HepG2 (cell line): ENCODE measurements around the gene GLB1L. TPM values are rescaled to one million over a fixed set of nuclear protein-coding genes. Genes with fewer than 3 reads are reported as not detected.

Source experiments
- ATF1 ChIP-seq: IDR thresholded peaks from 2 replicates; pipeline ENCODE4 v1.6.1; 2016; ENCODE audit warnings: mild to moderate bottlenecking, control low read depth
- CEBPB ChIP-seq: IDR thresholded peaks from 2 replicates; pipeline ENCODE4 v1.6.1; 2011; ENCODE audit warnings: low read depth, low read length, improper control_type of control experiment, borderline replicate concordance
- CENPX ChIP-seq: sonication (generic); formaldehyde crosslinking; IDR thresholded peaks from 2 replicates; pipeline ENCODE4 v1.9.0; 2021; ENCODE audit warnings: mild to moderate bottlenecking, missing genetic modification reagents, moderate library complexity
- EHMT2 ChIP-seq: fragments of 200-600 bp; sonication (generic); IDR thresholded peaks from 2 replicates; pipeline ENCODE4 v1.7.0; 2017; ENCODE audit warnings: antibody characterized with exemption, low read depth, low read length, borderline replicate concordance
- EZH2 ChIP-seq: conservative IDR thresholded peaks from 2 replicates; pipeline ENCODE4 v1.6.1; 2012; ENCODE audit warnings: mild to moderate bottlenecking, low read depth, low read length, moderate library complexity
- GLI4 ChIP-seq: sonication (generic); formaldehyde crosslinking; IDR thresholded peaks from 2 replicates; pipeline ENCODE4 v1.5.1; 2020; ENCODE audit warnings: missing genetic modification reagents, mild to moderate bottlenecking, moderate library complexity, borderline replicate concordance
- MYC ChIP-seq: sonication (generic); formaldehyde crosslinking; IDR thresholded peaks from 2 replicates; pipeline ENCODE4 v1.9.0; 2021; ENCODE audit warnings: missing genetic modification reagents, borderline replicate concordance
- NFKBIZ ChIP-seq: IDR thresholded peaks from 2 replicates; pipeline ENCODE4 v1.6.1; 2018; ENCODE audit warnings: missing genetic modification reagents, missing compliant biosample characterization
- NFYB ChIP-seq: sonication (generic); formaldehyde crosslinking; IDR thresholded peaks from 2 replicates; pipeline ENCODE4 v1.4.0; 2020; ENCODE audit warnings: missing genetic modification reagents
- PHF21A ChIP-seq: sonication (generic); formaldehyde crosslinking; IDR thresholded peaks from 2 replicates; pipeline ENCODE4 v1.5.0; 2020; ENCODE audit warnings: mild to moderate bottlenecking, missing genetic modification reagents
- RAD51 ChIP-seq: fragments of 450-650 bp; IDR thresholded peaks from 2 replicates; pipeline ENCODE4 v1.6.1; 2016; ENCODE audit warnings: borderline replicate concordance
- SOX5 ChIP-seq: IDR thresholded peaks from 2 replicates; pipeline ENCODE4 v1.6.1; 2016; ENCODE audit warnings: borderline replicate concordance
- SYNCRIP ChIP-seq: fragments of 200-400 bp; formaldehyde crosslinking; IDR thresholded peaks from 2 replicates; pipeline ENCODE4 v1.6.1; 2018; ENCODE audit warnings: mild to moderate bottlenecking, low read depth, low read length; ENCODE audit not compliant: insufficient read depth
- ZEB1 ChIP-seq: IDR thresholded peaks from 2 replicates; pipeline ENCODE4 v1.6.1; 2012; ENCODE audit warnings: mild to moderate bottlenecking, low read depth, inconsistent platforms; ENCODE audit not compliant: insufficient replicate concordance
- ZNF256 ChIP-seq: sonication (generic); formaldehyde crosslinking; conservative IDR thresholded peaks from 2 replicates; pipeline ENCODE4 v1.4.0; 2020; ENCODE audit warnings: missing genetic modification reagents
- ZNF292 ChIP-seq: sonication (generic); formaldehyde crosslinking; IDR thresholded peaks from 2 replicates; pipeline ENCODE4 v1.8.1; 2022; ENCODE audit warnings: mild to moderate bottlenecking, low read depth, missing genetic modification reagents, borderline replicate concordance
- ZNF383 ChIP-seq: sonication (generic); formaldehyde crosslinking; IDR thresholded peaks from 2 replicates; pipeline ENCODE4 v1.4.0; 2020; ENCODE audit warnings: missing genetic modification reagents, mild to moderate bottlenecking, borderline replicate concordance
- ZNF607 ChIP-seq: sonication (generic); formaldehyde crosslinking; IDR thresholded peaks from 2 replicates; pipeline ENCODE4 v1.5.1; 2020; ENCODE audit warnings: missing genetic modification reagents, mild to moderate bottlenecking, borderline replicate concordance
- ZNF614 ChIP-seq: IDR thresholded peaks from 2 replicates; pipeline ENCODE4 v1.6.1; 2018; ENCODE audit warnings: missing biosample characterization, missing genetic modification reagents, inconsistent platforms, borderline replicate concordance
- ZNF644 ChIP-seq: IDR thresholded peaks from 2 replicates; pipeline ENCODE4 v1.6.1; 2016; ENCODE audit warnings: low read depth
- ZNF713 ChIP-seq: sonication (generic); formaldehyde crosslinking; IDR thresholded peaks from 2 replicates; pipeline ENCODE4 v1.4.0; 2020; ENCODE audit warnings: mild to moderate bottlenecking, missing genetic modification reagents
- ZNF850 ChIP-seq: sonication (generic); formaldehyde crosslinking; conservative IDR thresholded peaks from 2 replicates; pipeline ENCODE4 v1.9.0; 2021; ENCODE audit warnings: mild to moderate bottlenecking, missing genetic modification reagents
- ZNF891 ChIP-seq: sonication (generic); formaldehyde crosslinking; IDR thresholded peaks from 2 replicates; pipeline ENCODE4 v1.5.0; 2020; ENCODE audit warnings: mild to moderate bottlenecking, missing genetic modification reagents
- polyA plus RNA-seq, 8 experiments: library from polyadenylated mRNA; depleted of rRNA in 3 of 8; stranded (reverse) in 7 of 8; unstranded in 1 of 8; fragments of >200 nt; fragmentation: Illumina TruSeq in 4 of 8; extraction: Trizol in 4 of 8; gene quantifications; 2 replicates each; pipeline versions ENCODE4 v1.2.1 to v1.2.3, GENCODE V29; 2011 to 2016; ENCODE audit warnings: low read depth in 4 of 8, missing spikeins in 1 of 8, mixed read lengths in 1 of 8; ENCODE audit not compliant: insufficient read depth in 1 of 8
- total RNA-seq, 5 experiments: library from RNA; depleted of rRNA; stranded (reverse); fragments of >200 nt; fragmentation: Illumina TruSeq; extraction: Trizol; gene quantifications; 2 replicates each; pipeline ENCODE4 v1.2.3, GENCODE V29; 2016; ENCODE audit warnings: low read depth in 1 of 5
- TF ChIP-seq, protein P1 (sequence below): sonication (generic); formaldehyde crosslinking; IDR thresholded peaks from 2 replicates; pipeline ENCODE4 v1.8.0; 2022; ENCODE audit warnings: mild to moderate bottlenecking, missing genetic modification reagents; ENCODE audit not compliant: insufficient replicate concordance
- TF ChIP-seq, protein P2 (sequence below): sonication (generic); formaldehyde crosslinking; IDR thresholded peaks from 2 replicates; pipeline ENCODE4 v1.8.0; 2022; ENCODE audit warnings: missing genetic modification reagents, mild to moderate bottlenecking, moderate library complexity, borderline replicate concordance
- TF ChIP-seq, protein P3 (sequence below): sonication (generic); formaldehyde crosslinking; IDR thresholded peaks from 2 replicates; pipeline ENCODE4 v1.5.0; 2020; ENCODE audit warnings: missing genetic modification reagents
- TF ChIP-seq, protein P4 (sequence below): sonication (generic); formaldehyde crosslinking; IDR thresholded peaks from 2 replicates; pipeline ENCODE4 v1.8.0; 2022; ENCODE audit warnings: mild to moderate bottlenecking, missing genetic modification reagents, moderate library complexity

GLB1L gene
- total and polyA plus RNA-seq, 2 of the 13 experiments (the other 11 are each of a cell fraction or from before 2014, with no cell fraction given), result 6.8 to 7.3 TPM

DNA sequence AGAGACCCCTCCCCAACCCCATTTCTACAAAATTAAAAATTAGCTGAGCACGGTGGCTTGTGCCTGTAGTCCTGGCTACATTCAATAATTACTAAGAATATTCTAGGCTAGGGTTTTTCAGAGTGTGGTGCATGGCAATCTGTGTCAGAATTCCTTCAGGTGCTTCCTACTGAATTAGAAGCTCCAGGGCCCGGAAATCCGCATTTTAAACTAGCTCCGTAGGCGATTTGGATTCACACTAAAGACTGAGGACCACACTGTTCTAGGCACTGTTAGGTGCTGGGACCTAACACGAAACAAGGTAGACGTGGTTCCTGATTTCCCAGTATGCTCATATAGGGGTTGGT is 39.3 kb downstream of the GLB1L start (continued):
- TF ChIP-seq, protein P1, sequence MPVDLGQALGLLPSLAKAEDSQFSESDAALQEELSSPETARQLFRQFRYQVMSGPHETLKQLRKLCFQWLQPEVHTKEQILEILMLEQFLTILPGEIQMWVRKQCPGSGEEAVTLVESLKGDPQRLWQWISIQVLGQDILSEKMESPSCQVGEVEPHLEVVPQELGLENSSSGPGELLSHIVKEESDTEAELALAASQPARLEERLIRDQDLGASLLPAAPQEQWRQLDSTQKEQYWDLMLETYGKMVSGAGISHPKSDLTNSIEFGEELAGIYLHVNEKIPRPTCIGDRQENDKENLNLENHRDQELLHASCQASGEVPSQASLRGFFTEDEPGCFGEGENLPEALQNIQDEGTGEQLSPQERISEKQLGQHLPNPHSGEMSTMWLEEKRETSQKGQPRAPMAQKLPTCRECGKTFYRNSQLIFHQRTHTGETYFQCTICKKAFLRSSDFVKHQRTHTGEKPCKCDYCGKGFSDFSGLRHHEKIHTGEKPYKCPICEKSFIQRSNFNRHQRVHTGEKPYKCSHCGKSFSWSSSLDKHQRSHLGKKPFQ, result peak; percentile 16
- TF ChIP-seq GLI4 (CRISPR knock-in tag) (peak; percentile 21; the same call in 1 of the 2 replicates), PHF21A (CRISPR knock-in tag) (peak; percentile 13; the same call in 1 of the 2 replicates), MYC (CRISPR knock-in tag) (no peak), ZNF292 (CRISPR knock-in tag) (no peak), EZH2 (no peak), ATF1 (CRISPR knock-in tag) (no peak), ZNF891 (CRISPR knock-in tag) (no peak), ZEB1 (peak; percentile 37), ZNF383 (CRISPR knock-in tag) (0 out of 2 replicates have a peak, but pooled peaks have one; percentile 83), RAD51 (no peak), ZNF644 (CRISPR knock-in tag) (no peak), CEBPB (no peak), NFYB (CRISPR knock-in tag) (no peak), SOX5 (CRISPR knock-in tag) (no peak), EHMT2 (no peak), SYNCRIP (no peak), ZNF850 (CRISPR knock-in tag) (no peak), NFKBIZ (CRISPR knock-in tag) (no peak), ZNF256 (CRISPR knock-in tag) (no peak), ZNF614 (no peak), ZNF607 (no peak), CENPX (CRISPR knock-in tag) (no peak), ZNF713 (CRISPR knock-in tag) (no peak)
- TF ChIP-seq, protein P2, sequence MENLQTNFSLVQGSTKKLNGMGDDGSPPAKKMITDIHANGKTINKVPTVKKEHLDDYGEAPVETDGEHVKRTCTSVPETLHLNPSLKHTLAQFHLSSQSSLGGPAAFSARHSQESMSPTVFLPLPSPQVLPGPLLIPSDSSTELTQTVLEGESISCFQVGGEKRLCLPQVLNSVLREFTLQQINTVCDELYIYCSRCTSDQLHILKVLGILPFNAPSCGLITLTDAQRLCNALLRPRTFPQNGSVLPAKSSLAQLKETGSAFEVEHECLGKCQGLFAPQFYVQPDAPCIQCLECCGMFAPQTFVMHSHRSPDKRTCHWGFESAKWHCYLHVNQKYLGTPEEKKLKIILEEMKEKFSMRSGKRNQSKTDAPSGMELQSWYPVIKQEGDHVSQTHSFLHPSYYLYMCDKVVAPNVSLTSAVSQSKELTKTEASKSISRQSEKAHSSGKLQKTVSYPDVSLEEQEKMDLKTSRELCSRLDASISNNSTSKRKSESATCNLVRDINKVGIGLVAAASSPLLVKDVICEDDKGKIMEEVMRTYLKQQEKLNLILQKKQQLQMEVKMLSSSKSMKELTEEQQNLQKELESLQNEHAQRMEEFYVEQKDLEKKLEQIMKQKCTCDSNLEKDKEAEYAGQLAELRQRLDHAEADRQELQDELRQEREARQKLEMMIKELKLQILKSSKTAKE, result no peak
- TF ChIP-seq, protein P3, sequence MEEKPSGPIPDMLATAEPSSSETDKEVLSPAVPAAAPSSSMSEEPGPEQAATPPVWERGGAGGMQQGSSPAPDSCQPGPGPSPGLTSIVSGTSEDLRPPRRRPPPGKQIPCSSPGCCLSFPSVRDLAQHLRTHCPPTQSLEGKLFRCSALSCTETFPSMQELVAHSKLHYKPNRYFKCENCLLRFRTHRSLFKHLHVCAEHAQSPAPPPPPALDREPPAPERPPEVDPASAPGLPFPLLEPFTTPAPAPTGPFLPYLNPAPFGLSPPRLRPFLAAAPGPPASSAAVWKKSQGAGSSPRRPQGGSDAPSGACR, result 0 out of 2 replicates have a peak, but pooled peaks have one; percentile 4
- TF ChIP-seq, protein P4, sequence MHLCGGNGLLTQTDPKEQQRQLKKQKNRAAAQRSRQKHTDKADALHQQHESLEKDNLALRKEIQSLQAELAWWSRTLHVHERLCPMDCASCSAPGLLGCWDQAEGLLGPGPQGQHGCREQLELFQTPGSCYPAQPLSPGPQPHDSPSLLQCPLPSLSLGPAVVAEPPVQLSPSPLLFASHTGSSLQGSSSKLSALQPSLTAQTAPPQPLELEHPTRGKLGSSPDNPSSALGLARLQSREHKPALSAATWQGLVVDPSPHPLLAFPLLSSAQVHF, result no peak
